KMS-11 (cell line): Measurements from ENCODE around the gene PPM1A.

ENCODE experiments used
- H2AFZ ChIP-seq: fragments of 200-600 bp; sonication (generic); 2 replicates; pipeline ENCODE4 v1.6.1; 2016; ENCODE audit warnings: antibody characterized with exemption, mixed run types, low read depth
- H3K27ac ChIP-seq: fragments of 200-600 bp; sonication (generic); 2 replicates; pipeline ENCODE4 v1.6.1; 2016; ENCODE audit warnings: mild to moderate bottlenecking, mixed run types
- H3K27me3 ChIP-seq: fragments of 200-600 bp; sonication (generic); 2 replicates; pipeline ENCODE4 v1.6.1; 2017; ENCODE audit warnings: mild to moderate bottlenecking, low read depth, mixed run types, moderate library complexity; ENCODE audit not compliant: insufficient read depth
- H3K36me3 ChIP-seq: fragments of 200-600 bp; sonication (generic); 2 replicates; pipeline ENCODE4 v1.6.1; 2017; ENCODE audit warnings: mild to moderate bottlenecking, mixed run types; ENCODE audit not compliant: insufficient read depth
- H3K4me1 ChIP-seq: fragments of 200-600 bp; sonication (generic); 2 replicates; pipeline ENCODE4 v1.6.1; 2016; ENCODE audit warnings: mild to moderate bottlenecking, low read depth, mixed run types; ENCODE audit not compliant: poor library complexity, severe bottlenecking
- H3K4me2 ChIP-seq: fragments of 200-600 bp; sonication (generic); 2 replicates; pipeline ENCODE4 v1.7.0; 2016; ENCODE audit warnings: mild to moderate bottlenecking, mixed run types
- H3K4me3 ChIP-seq: fragments of 200-600 bp; sonication (generic); IDR thresholded peaks from 2 replicates; pipeline ENCODE4 v1.6.1; 2017; ENCODE audit warnings: low read depth, low read length, mixed read lengths; ENCODE audit not compliant: insufficient read depth
- H3K79me2 ChIP-seq: fragments of 200-600 bp; sonication (generic); 2 replicates; pipeline ENCODE4 v1.6.1; 2016; ENCODE audit warnings: low read depth, mixed run types; ENCODE audit not compliant: insufficient read depth
- H3K9ac ChIP-seq: fragments of 200-600 bp; sonication (generic); 2 replicates; pipeline ENCODE4 v1.6.1; 2016; ENCODE audit warnings: mild to moderate bottlenecking, mixed run types
- H4K20me1 ChIP-seq: fragments of 200-600 bp; sonication (generic); 2 replicates; pipeline ENCODE4 v1.6.1; 2016; ENCODE audit warnings: mild to moderate bottlenecking, mixed run types; ENCODE audit not compliant: insufficient read depth
- CTCF ChIP-seq: fragments of 200-600 bp; sonication (generic); conservative IDR thresholded peaks from 2 replicates; pipeline ENCODE4 v1.6.1; 2017; ENCODE audit warnings: low read depth, mild to moderate bottlenecking, antibody characterized with exemption, low read length, moderate library complexity, mixed read lengths

Gene PPM1A

GRCh38 chr14:60288279-60288678, 39.3 kb downstream of the PPM1A start:
- H2AFZ ChIP-seq, result no peak overlapping the region
- no peaks in the 10 kb centered on the region for H3K4me1 ChIP-seq
- no peaks in the 10 kb centered on the region for H4K20me1 ChIP-seq
- H3K4me2 ChIP-seq, result no peak overlapping the region
- no peaks in the 10 kb centered on the region for H3K79me2 ChIP-seq
- no peaks in the 10 kb centered on the region for H3K36me3 ChIP-seq
- no peak overlapping the region for H3K9ac ChIP-seq
- H3K27me3 ChIP-seq, result no peaks in the 10 kb centered on the region
- no peak overlapping the region for H3K27ac ChIP-seq
- TF ChIP-seq CTCF, result no peak
- H3K4me3 ChIP-seq, result no peak overlapping the region

GRCh38 chr14:60294411-60295069, 45.5 kb downstream of the PPM1A start:
- Histone ChIP-seq H3K9ac (no peak overlapping the region), H3K4me1 (no peaks in the 10 kb centered on the region), H3K4me2 (no peak overlapping the region), H3K27ac (no peak overlapping the region), H3K79me2 (no peaks in the 10 kb centered on the region), H3K4me3 (no peak overlapping the region), H4K20me1 (no peaks in the 10 kb centered on the region), H2AFZ (no peak overlapping the region), H3K27me3 (no peaks in the 10 kb centered on the region), H3K36me3 (no peaks in the 10 kb centered on the region)
- TF ChIP-seq CTCF, result no peak

GRCh38 chr14:60300019-60300418, 51.0 kb downstream of the PPM1A start:
- H3K79me2 ChIP-seq, result no peaks in the 10 kb centered on the region
- no peaks in the 10 kb centered on the region for H3K27me3 ChIP-seq

GRCh38 chr14:60301685-60302084, 52.7 kb downstream of the PPM1A start:
- H3K27ac ChIP-seq, result no peak overlapping the region
- no peak for TF ChIP-seq CTCF

More at GRCh38 chr14:60300019-60300418, 51.0 kb downstream of the PPM1A start:
- Histone ChIP-seq H3K4me3 (no peak overlapping the region), H2AFZ (no peak overlapping the region), H3K4me2 (no peak overlapping the region), H3K9ac (no peak overlapping the region), H3K4me1 (no peaks in the 10 kb centered on the region), H3K27ac (no peak overlapping the region), H3K36me3 (no peaks in the 10 kb centered on the region), H4K20me1 (no peaks in the 10 kb centered on the region)
- no peak for TF ChIP-seq CTCF

More at GRCh38 chr14:60301685-60302084, 52.7 kb downstream of the PPM1A start:
- no peaks in the 10 kb centered on the region for H3K36me3 ChIP-seq
- H3K4me3 ChIP-seq, result no peak overlapping the region
- H3K4me1 ChIP-seq, result no peaks in the 10 kb centered on the region
- no peak overlapping the region for H3K4me2 ChIP-seq
- H3K79me2 ChIP-seq, result no peaks in the 10 kb centered on the region
- no peak overlapping the region for H2AFZ ChIP-seq
- no peaks in the 10 kb centered on the region for H3K27me3 ChIP-seq
- H3K9ac ChIP-seq, result no peak overlapping the region
- no peaks in the 10 kb centered on the region for H4K20me1 ChIP-seq
